ENCODE data around the gene MACROH2A1. TPM values are rescaled to one million over a fixed set of nuclear protein-coding genes. Genes with fewer than 3 reads are reported as not detected.

Gene MACROH2A1
- total and polyA plus RNA-seq, 2 of the 4 experiments (the other 2 are of a cell fraction), result 122 to 126 TPM

GRCh38 chr5:135384898-135385297 is 14.1 kb downstream of the MACROH2A1 start:
- POLR2A ChIA-PET (ENCODE audit: unreplicated experiment), result no interaction called here
- Histone ChIP-seq H2BK120ac (ENCODE audit: low read depth, low read length) (no peak overlapping the region), H2AFZ (replicated peaks; ENCODE audit: low read length, poor library complexity) (no peak overlapping the region), H3K36me3 (ENCODE audit: control insufficient read depth, insufficient read depth, low read length) (peaks cover 51% of the 10 kb centered on the region), H3K23ac (ENCODE audit: low read depth, low read length) (no peak overlapping the region), H3K9me1 (ENCODE audit: insufficient read depth, low read length) (peaks cover 54% of the 10 kb centered on the region), H3K9me3 (ENCODE audit: control insufficient read depth, insufficient read depth, low read length) (no peaks in the 10 kb centered on the region), H3K4me3 (ENCODE audit: insufficient read depth, low read depth, low read length) (no peak overlapping the region), H4K91ac (ENCODE audit: insufficient read depth, low read depth, low read length) (no peak overlapping the region), H4K20me1 (ENCODE audit: insufficient read depth, low read length) (peaks cover 47% of the 10 kb centered on the region), H3K9ac (ENCODE audit: low read depth, low read length) (no peak overlapping the region), H3K79me1 (ENCODE audit: low read depth in 1 of 2, low read length in 2 of 2) (peaks cover 66 to 86% of the 10 kb centered on the region in 2 experiments), H3K27ac (ENCODE audit: insufficient read depth, low read length) (no peak overlapping the region), H3K56ac (ENCODE audit: extremely low read depth, insufficient read depth, low read length) (no peak overlapping the region), H2BK5ac (ENCODE audit: low read depth, low read length, poor library complexity, severe bottlenecking) (no peak overlapping the region), H4K5ac (ENCODE audit: low read depth, low read length) (no peak overlapping the region), H2BK15ac (ENCODE audit: low read depth, low read length) (no peak overlapping the region), H3K27me3 (ENCODE audit: control insufficient read depth, insufficient read depth, low read length) (no peaks in the 10 kb centered on the region), H2AK9ac (replicated peaks; ENCODE audit: low read depth, low read length, poor library complexity) (no peak overlapping the region), H3K4me1 (ENCODE audit: control insufficient read depth, insufficient read depth, low read length) (peaks cover 23% of the 10 kb centered on the region), H2BK20ac (ENCODE audit: low read depth, low read length) (no peak overlapping the region), H3K14ac (replicated peaks; ENCODE audit: low read depth, low read length) (no peak overlapping the region), H3K4me2 (ENCODE audit: low read depth, low read length) (no peak overlapping the region), H4K8ac (ENCODE audit: low read depth in 2 of 2, low read length in 2 of 2) (no peak overlapping the region), H3K4ac (ENCODE audit: low read depth, low read length) (no peak overlapping the region), H3K18ac (ENCODE audit: low read depth, low read length) (no peak overlapping the region), H2AK5ac (ENCODE audit: low read depth, low read length) (no peak overlapping the region)
- in situ Hi-C loops (cut with MboI; ENCODE audit: low sequenced_read_pairs), result no loop called here
- no TSS peak for BruUV-seq (replicated peaks)
- no peak for ATAC-seq (ENCODE audit: low read depth)
- intact Hi-C loops (cut with micrococcal nuclease), result no loop called here
- dilution Hi-C loops (cut with HindIII; ENCODE audit: low sequenced_read_pairs, unreplicated experiment), result no loop called here
- TF ChIP-seq CHD1 (IDR thresholded peaks at IDR 0.05; ENCODE audit: low read depth, low read length) (no peak), FOS (IDR thresholded peaks at IDR 0.05; ENCODE audit: low read depth, low read length) (no peak), BHLHE40 (IDR thresholded peaks at IDR 0.05; ENCODE audit: low read depth, low read length) (no peak), RFX5 (IDR thresholded peaks at IDR 0.05; ENCODE audit: low read depth, low read length) (no peak), MXI1 (IDR thresholded peaks at IDR 0.05; ENCODE audit: borderline replicate concordance, low read depth, low read length) (no peak), CTCF (conservative IDR thresholded peaks at IDR 0.05; ENCODE audit: low read depth, low read length) (no peak), RCOR1 (IDR thresholded peaks at IDR 0.05; ENCODE audit: insufficient replicate concordance, low read length) (no peak), RAD21 (IDR thresholded peaks at IDR 0.05; ENCODE audit: low read length) (no peak), ELK1 (IDR thresholded peaks at IDR 0.05; ENCODE audit: borderline replicate concordance, low read depth, low read length) (no peak), USF2 (IDR thresholded peaks at IDR 0.05; ENCODE audit: low read depth, low read length) (no peak), MAFK (IDR thresholded peaks at IDR 0.05; ENCODE audit: low read depth, low read length) (no peak), MAZ (IDR thresholded peaks at IDR 0.05; ENCODE audit: borderline replicate concordance, low read depth, low read length) (no peak)
- CTCF ChIA-PET, result no interaction called here
- DNase-seq, result no peak

Measured in IMR-90 (cell line).